Small intestine (tissue), 7 donors: ENCODE measurements around the gene PRKAR2A. TPM values are rescaled to one million over a fixed set of nuclear protein-coding genes. Genes with fewer than 3 reads are reported as not detected.

Experiments used
- DNase-seq, 2 donors: peaks; one replicate each; pipeline versions ENCODE4 v3.0.0 to v3.0.0-alpha.2; 2013
- FAIRE-seq: peaks from 2 replicates; lab custom pipeline; 2012; peaks lifted over from hg19 to GRCh38; lab: Jason Lieb, UNC
- H3K27ac ChIP-seq, 3 donors: one replicate each; pipeline ENCODE4 v1.5.1; 2013; ENCODE audit warnings: low read length in 2 of 3, mild to moderate bottlenecking in 2 of 3, control low read depth in 1 of 3, inconsistent platforms in 1 of 3, low read depth in 1 of 3, moderate library complexity in 1 of 3
- H3K27me3 ChIP-seq, 3 donors: one replicate each; pipeline ENCODE4 v1.6.1; 2013; ENCODE audit warnings: low read length in 3 of 3, inconsistent platforms in 1 of 3; ENCODE audit not compliant: control insufficient read depth in 3 of 3, insufficient read depth in 3 of 3
- H3K36me3 ChIP-seq, 3 donors: one replicate each; pipeline ENCODE4 v1.6.1; 2013; ENCODE audit warnings: low read length in 3 of 3, inconsistent platforms in 1 of 3, low read depth in 1 of 3, mild to moderate bottlenecking in 1 of 3, moderate library complexity in 1 of 3; ENCODE audit not compliant: control insufficient read depth in 3 of 3, insufficient read depth in 2 of 3
- H3K4me1 ChIP-seq, 3 donors: one replicate each; pipeline ENCODE4 v1.6.1; 2013; ENCODE audit warnings: low read length in 2 of 3, inconsistent platforms in 1 of 3, low read depth in 1 of 3, mild to moderate bottlenecking in 1 of 3, moderate library complexity in 1 of 3; ENCODE audit not compliant: control insufficient read depth in 3 of 3, insufficient read depth in 2 of 3
- H3K4me3 ChIP-seq, 3 donors: one replicate each; pipeline ENCODE4 v1.5.1; 2013; ENCODE audit warnings: low read length in 3 of 3, control low read depth in 1 of 3, inconsistent platforms in 1 of 3, low read depth in 1 of 3, mild to moderate bottlenecking in 1 of 3, moderate library complexity in 1 of 3
- H3K9me3 ChIP-seq, 2 donors: one replicate each; pipeline ENCODE4 v1.6.1; 2013; ENCODE audit warnings: low read depth in 1 of 2, low read length in 1 of 2; ENCODE audit not compliant: control insufficient read depth in 2 of 2, insufficient read depth in 1 of 2
- WGBS, 3 donors: extraction: QIAGEN DNeasy Blood & Tissue Kit; methylation state at CpG; one replicate each; pipeline ENCODE4 v1.1.7; 2013; 5-methylcytosine and 5-hydroxymethylcytosine counted together
- polyA plus RNA-seq, 4 donors: library from polyadenylated mRNA; stranded (reverse) in 3 of 4; unstranded in 1 of 4; fragments of 200-250 nt in 3 of 4; fragments of 120-200 nt in 1 of 4; gene quantifications; one replicate each; pipeline versions ENCODE4 v1.2.1 to v1.2.3, GENCODE V29; 2013
- donor health status: healthy with polysubstance abuse.
- donor health status: control.
- donor health status: control.
- donor health status: Bipolar disorder and iron deficiency.
- donor health status: healthy.

The PRKAR2A gene
- polyA plus RNA-seq, 4 donors, result 8.9 to 24.1 (median 15.5) TPM

DNA sequence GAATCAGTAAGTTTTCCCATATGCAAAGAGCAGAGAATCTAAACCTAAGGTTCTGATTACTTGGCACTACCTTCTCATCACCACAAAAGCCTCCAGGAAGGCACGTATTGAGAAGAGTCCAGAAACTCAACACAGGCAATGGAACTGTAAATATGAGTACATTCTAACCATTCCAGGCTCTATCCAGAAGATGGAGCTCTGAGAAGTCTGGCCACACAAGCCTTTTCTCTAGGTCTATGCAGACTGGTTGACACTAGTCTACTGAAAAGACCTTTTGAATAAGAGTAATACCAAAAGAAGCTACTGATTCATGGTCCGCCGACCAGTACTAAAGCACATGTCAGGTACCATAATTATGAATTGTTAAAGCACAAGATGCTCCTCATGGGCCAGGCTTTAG is 149.7 kb downstream of the PRKAR2A start:
- H3K36me3 ChIP-seq, result peaks cover 9 to 64% (median 9%) of the 10 kb centered on the region in 3 donors
- no peak for DNase-seq
- peaks cover 0 to 7% (median 4%) of the 10 kb centered on the region in 3 donors for H3K4me1 ChIP-seq
- WGBS, 3 donors, result 81 to 88% (median 86%) methylated on average over 3 of the region's 3 CpGs
- H3K9me3 ChIP-seq, result no peaks in the 10 kb centered on the region
- no peak for FAIRE-seq
- H3K4me3 ChIP-seq, result no peak overlapping the region
- H3K27me3 ChIP-seq, result no peaks in the 10 kb centered on the region
- no peak overlapping the region for H3K27ac ChIP-seq

DNA sequence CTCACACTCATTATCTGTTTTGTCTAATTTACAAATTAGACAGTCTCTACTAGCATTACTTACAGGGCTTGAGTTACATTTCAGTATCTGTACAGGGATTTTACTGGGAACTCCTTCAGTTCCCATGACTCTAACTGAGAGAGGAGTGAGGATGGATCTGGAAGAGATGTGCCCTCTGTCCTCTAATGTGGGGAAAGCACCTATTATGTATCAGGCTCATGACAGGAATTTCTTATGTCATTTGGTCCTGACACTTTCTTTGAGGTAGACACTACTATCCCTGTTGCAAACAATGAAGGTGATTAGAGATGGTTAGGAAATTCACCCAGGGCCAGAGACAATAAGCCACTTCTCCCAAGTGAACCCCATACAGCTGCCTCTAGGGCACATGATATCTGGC is 151.1 kb downstream of the PRKAR2A start:
- Histone ChIP-seq H3K27ac (peak overlapping the region in 1 of 3 donors; percentile 1), H3K4me1 (peaks cover 0 to 7% (median 4%) of the 10 kb centered on the region in 3 donors), H3K27me3 (no peaks in the 10 kb centered on the region), H3K4me3 (no peak overlapping the region), H3K9me3 (no peaks in the 10 kb centered on the region), H3K36me3 (peaks cover 13 to 69% (median 17%) of the 10 kb centered on the region in 3 donors)
- DNase-seq (no peak), FAIRE-seq (no peak)

Other genes with a start within 250 kb of the PRKAR2A start
- 100 to 1,000 TPM; 291 to 692 (median 452) TPM for gene UQCRC1, start 238.2 kb downstream of the PRKAR2A start, polyA plus RNA-seq
- gene TMEM89, start 226.1 kb downstream of the PRKAR2A start, polyA plus RNA-seq, result under 1 TPM in 2 of 4 donors, not detected in 2; 0.21 to 0.24 TPM
- gene SLC26A6, start 212.4 kb downstream of the PRKAR2A start, polyA plus RNA-seq, result 10 to 100 TPM; 14.3 to 74.0 (median 30.4) TPM
- gene CELSR3, start 185.0 kb downstream of the PRKAR2A start, polyA plus RNA-seq, result 1 to 10 TPM in 2 of 4 donors, under 1 TPM in 2; 0.27 to 2.8 (median 1.1) TPM
- gene NCKIPSD, start 162.0 kb downstream of the PRKAR2A start, polyA plus RNA-seq, result 10 to 100 TPM in 3 of 4 donors, 1 to 10 TPM in 1; 8.9 to 16.7 (median 14.5) TPM
- gene IP6K2, start 130.7 kb downstream of the PRKAR2A start, polyA plus RNA-seq, result 100 to 1,000 TPM in 2 of 4 donors, 10 to 100 TPM in 2; 79.5 to 167 (median 108) TPM
- gene SLC25A20, start 51.0 kb upstream of the PRKAR2A start, polyA plus RNA-seq, result 100 to 1,000 TPM in 1 of 4 donors, 10 to 100 TPM in 3; 38.3 to 150 (median 76.4) TPM
- gene ARIH2, start 71.0 kb upstream of the PRKAR2A start, polyA plus RNA-seq, result 10 to 100 TPM; 42.7 to 70.1 (median 47.2) TPM
- gene P4HTM, start 142.4 kb upstream of the PRKAR2A start, polyA plus RNA-seq, result 10 to 100 TPM; 30.6 to 47.6 (median 39.6) TPM
- 100 to 1,000 TPM in 3 of 4 donors, 10 to 100 TPM in 1; 98.5 to 174 (median 146) TPM for gene WDR6, start 159.5 kb upstream of the PRKAR2A start, polyA plus RNA-seq
- 10 to 100 TPM; 22.0 to 31.4 (median 23.2) TPM for gene DALRD3, start 170.7 kb upstream of the PRKAR2A start, polyA plus RNA-seq
- 10 to 100 TPM; 56.8 to 82.4 (median 72.1) TPM for gene NDUFAF3, start 174.2 kb upstream of the PRKAR2A start, polyA plus RNA-seq
- 100 to 1,000 TPM in 2 of 4 donors, 10 to 100 TPM in 2; 47.2 to 260 (median 141) TPM for gene IMPDH2, start 181.5 kb upstream of the PRKAR2A start, polyA plus RNA-seq
- gene QRICH1, start 246.2 kb upstream of the PRKAR2A start, polyA plus RNA-seq, result 10 to 100 TPM; 27.9 to 57.8 (median 38.8) TPM